GM12872 (cell line): ENCODE measurements around the gene NELL1.

ENCODE experiments used
- CTCF ChIP-seq: IDR thresholded peaks from 3 replicates; pipeline ENCODE4 v1.5.1; 2011; ENCODE audit warnings: low read depth, mild to moderate bottlenecking, low read length, moderate library complexity; ENCODE audit not compliant: insufficient read depth

The NELL1 gene

GRCh38 chr11:21385669-21386440 is 716.5 kb downstream of the NELL1 start:
- TF ChIP-seq CTCF, result no peak

GRCh38 chr11:21390430-21390829 is 721.0 kb downstream of the NELL1 start:
- TF ChIP-seq CTCF, result no peak

GRCh38 chr11:21396342-21397008 is 727.1 kb downstream of the NELL1 start:
- no peak for TF ChIP-seq CTCF

GRCh38 chr11:21398195-21398594 is 728.8 kb downstream of the NELL1 start:
- no peak for TF ChIP-seq CTCF

- TF ChIP-seq CTCF, result no peak
Measured at GRCh38 chr11:21401496-21401895, 732.1 kb downstream of the NELL1 start.

- TF ChIP-seq CTCF, result no peak
Measured at GRCh38 chr11:21402274-21402673, 732.9 kb downstream of the NELL1 start.

GRCh38 chr11:21403069-21403468 is 733.7 kb downstream of the NELL1 start:
- TF ChIP-seq CTCF, result no peak
